GM19193 (cell line): ENCODE results near the gene KIF26B.

Experiments used
- POLR2A ChIP-seq: IDR thresholded peaks from 4 replicates; pipeline ENCODE4 v1.6.1; 2011; ENCODE audit not compliant: insufficient read depth, insufficient read length; ENCODE audit errors: extremely low read depth

The KIF26B gene

DNA sequence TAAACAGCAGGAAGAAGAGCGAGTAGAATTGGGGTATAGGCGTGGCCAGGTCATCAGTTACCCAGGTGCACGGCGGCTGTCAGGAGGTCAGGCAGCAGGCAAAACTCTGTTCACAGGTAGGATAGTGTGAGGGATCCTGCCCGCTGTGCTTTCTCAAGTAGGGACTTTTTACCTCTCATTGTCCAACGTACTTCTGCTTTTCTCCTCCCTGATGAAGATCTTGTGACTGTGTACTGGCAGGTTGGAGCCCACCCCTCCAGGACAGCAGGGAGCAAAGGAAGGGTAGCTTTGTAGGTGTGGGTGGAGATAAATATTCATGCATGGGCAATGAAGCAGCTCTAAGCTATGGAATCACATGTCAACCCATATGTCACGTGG, 373.5 kb downstream of the KIF26B start:
- TF ChIP-seq POLR2A = no peak

GRCh38 chr1:245530937-245531336, 376.2 kb downstream of the KIF26B start:
- TF ChIP-seq POLR2A = no peak

GRCh38 chr1:245537992-245538391, 383.2 kb downstream of the KIF26B start:
- TF ChIP-seq POLR2A = no peak

DNA sequence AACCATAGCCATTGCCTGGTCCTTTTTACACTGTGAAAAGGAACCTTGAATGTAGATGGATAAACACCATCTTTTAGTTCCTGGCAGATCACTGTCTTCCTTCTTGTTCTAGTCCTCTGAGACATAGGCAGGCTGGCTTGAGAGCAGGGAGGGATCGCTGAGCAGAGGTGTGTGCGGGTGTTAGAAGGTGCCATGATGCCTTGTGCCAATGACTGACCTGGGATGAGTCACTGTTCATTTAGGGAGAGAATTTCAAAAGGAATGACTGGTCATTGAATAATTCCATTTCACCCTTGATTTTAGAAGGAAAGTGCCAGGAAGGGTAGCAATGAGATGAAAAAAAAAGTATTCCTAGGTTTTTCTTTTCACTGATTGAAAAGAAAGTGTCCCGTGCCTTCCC, 383.9 kb downstream of the KIF26B start:
- TF ChIP-seq POLR2A = no peak

DNA sequence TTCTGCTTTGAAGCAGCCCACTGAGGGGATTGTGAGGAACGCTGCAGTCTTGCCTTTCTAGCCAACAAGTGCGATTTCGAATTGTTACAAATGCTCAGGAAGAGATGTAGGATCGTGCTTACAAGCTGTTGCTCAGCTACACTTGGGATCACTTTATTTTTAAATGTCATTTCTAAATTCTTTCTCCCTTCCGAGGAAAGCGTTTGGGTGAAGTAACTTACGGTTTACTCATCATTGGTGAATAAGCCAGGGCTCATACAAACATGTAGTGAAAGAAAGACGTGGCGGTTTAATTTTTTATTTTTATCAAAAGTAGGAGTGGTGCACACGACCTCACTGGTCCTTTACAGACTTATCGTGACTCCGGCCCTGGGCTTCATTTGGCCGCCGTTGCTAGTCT, 386.6 kb downstream of the KIF26B start:
- no peak for TF ChIP-seq POLR2A

- no peak for TF ChIP-seq POLR2A
These were observed 387.6 kb downstream of the KIF26B start for GRCh38 chr1:245542365-245542764.

DNA sequence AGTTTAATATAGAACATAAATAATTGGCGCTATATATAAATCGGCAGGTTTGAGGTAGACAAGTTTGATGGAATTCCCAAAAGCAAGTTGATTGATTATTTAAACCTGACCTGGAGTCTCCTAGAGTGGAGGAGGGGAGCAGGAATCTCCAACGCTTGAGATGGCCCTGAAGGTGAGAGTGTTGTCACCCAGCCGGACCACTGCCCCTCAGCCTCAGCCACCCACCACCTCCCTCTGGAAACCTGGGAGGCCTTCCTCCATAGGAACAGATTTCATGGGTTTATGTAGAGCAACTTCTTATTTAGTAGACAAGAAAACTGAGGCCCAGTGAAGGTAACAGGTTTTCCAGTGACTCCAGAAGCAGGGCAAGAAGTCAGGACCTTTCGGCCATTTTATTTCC, 389.5 kb downstream of the KIF26B start:
- no peak for TF ChIP-seq POLR2A

- no peak for TF ChIP-seq POLR2A
These were observed 392.1 kb downstream of the KIF26B start for GRCh38 chr1:245546875-245547274.

DNA sequence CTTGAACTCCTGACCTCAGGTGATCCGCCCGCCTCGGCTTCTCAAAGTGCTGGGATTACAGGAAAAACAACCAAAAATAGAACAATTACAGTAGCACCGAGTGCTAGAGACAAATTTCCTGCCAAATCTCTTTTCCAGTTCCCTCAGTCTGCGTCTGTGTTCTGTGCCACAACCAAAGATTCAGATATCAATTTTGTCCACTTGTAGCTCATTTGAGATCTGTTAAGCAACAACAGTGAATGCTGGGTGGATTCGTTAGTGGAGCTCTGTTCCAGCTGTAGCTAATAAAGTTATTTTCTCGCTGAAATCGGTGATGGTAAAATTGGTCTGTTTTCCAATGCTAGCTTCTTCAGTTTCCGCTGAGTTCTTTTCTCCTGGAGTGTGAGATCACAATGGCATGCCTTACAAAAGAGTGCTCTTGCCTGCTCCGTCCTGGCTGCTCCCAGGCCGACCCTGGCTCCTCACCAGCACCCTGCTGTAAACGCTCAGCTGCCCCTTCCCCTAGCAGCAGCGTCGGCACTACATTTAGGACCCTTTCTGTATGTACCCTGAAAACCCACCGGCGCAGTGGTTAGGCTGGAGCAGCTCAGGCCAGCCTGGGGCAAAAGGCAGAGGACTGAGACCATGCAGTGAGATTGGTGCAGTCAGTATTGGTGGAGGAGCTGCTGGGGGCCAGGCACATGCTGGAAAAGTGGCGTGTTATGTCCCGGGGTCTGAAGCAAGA, 395.4 kb downstream of the KIF26B start:
- TF ChIP-seq POLR2A = no peak

- TF ChIP-seq POLR2A = no peak
These were observed 395.9 kb downstream of the KIF26B start for GRCh38 chr1:245550720-245551043.

DNA sequence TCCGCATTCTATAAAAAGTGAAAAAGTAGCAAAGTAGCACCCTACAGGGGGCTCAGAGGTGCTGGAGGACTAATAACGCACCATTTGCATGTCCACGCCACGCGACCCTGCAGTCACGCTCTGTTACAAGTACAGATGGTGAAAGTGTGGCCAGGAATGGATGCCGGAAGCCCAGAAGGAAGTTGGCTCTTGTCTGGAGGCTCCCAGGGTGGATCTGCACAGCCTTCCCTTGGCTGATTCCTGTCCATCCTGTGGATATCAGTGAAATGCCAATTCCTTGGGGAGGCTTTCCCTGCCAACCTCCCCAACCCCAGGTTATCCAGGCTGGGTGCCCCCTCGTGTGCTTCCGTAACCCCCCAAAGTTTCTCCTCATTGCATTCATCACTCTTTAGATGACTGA, 396.8 kb downstream of the KIF26B start:
- TF ChIP-seq POLR2A = no peak

- no peak for TF ChIP-seq POLR2A
These were observed 397.5 kb downstream of the KIF26B start for GRCh38 chr1:245552331-245552730.

DNA sequence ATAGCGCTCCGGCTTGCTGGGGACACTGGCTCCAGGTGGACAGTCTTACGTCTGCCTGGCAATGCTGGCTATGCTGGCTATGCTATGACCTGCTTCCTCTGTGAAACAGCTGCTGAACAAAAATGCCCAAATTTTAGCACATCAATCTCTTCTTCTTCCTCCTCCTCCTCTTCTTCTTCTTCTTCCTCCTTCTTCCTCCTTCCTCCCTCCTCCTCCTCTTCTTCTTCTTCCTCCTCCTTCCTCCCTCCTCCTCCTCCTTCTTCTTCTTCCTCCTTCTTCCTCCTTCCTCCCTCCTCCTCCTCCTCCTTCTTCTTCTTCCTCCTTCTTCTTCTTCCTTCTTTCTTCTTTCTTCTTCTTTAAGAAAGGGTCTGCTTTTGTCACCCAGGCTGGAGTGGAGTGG, 401.3 kb downstream of the KIF26B start:
- TF ChIP-seq POLR2A = no peak

- no peak for TF ChIP-seq POLR2A
These were observed 403.3 kb downstream of the KIF26B start for GRCh38 chr1:245558069-245558468.

GRCh38 chr1:245560316-245560859, 405.6 kb downstream of the KIF26B start:
- TF ChIP-seq POLR2A = no peak

GRCh38 chr1:245561665-245562234, 407.0 kb downstream of the KIF26B start:
- no peak for TF ChIP-seq POLR2A
